KMS-11 (cell line): ENCODE results near the gene UCHL3.

Experiments used
- H2AFZ ChIP-seq: fragments of 200-600 bp; sonication (generic); 2 replicates; pipeline ENCODE4 v1.6.1; 2016; ENCODE audit warnings: antibody characterized with exemption, mixed run types, low read depth
- H3K27ac ChIP-seq: fragments of 200-600 bp; sonication (generic); 2 replicates; pipeline ENCODE4 v1.6.1; 2016; ENCODE audit warnings: mild to moderate bottlenecking, mixed run types
- H3K27me3 ChIP-seq: fragments of 200-600 bp; sonication (generic); 2 replicates; pipeline ENCODE4 v1.6.1; 2017; ENCODE audit warnings: mild to moderate bottlenecking, low read depth, mixed run types, moderate library complexity; ENCODE audit not compliant: insufficient read depth
- H3K36me3 ChIP-seq: fragments of 200-600 bp; sonication (generic); 2 replicates; pipeline ENCODE4 v1.6.1; 2017; ENCODE audit warnings: mild to moderate bottlenecking, mixed run types; ENCODE audit not compliant: insufficient read depth
- H3K4me1 ChIP-seq: fragments of 200-600 bp; sonication (generic); 2 replicates; pipeline ENCODE4 v1.6.1; 2016; ENCODE audit warnings: mild to moderate bottlenecking, low read depth, mixed run types; ENCODE audit not compliant: poor library complexity, severe bottlenecking
- H3K4me2 ChIP-seq: fragments of 200-600 bp; sonication (generic); 2 replicates; pipeline ENCODE4 v1.7.0; 2016; ENCODE audit warnings: mild to moderate bottlenecking, mixed run types
- H3K4me3 ChIP-seq: fragments of 200-600 bp; sonication (generic); IDR thresholded peaks from 2 replicates; pipeline ENCODE4 v1.6.1; 2017; ENCODE audit warnings: low read depth, low read length, mixed read lengths; ENCODE audit not compliant: insufficient read depth
- H3K79me2 ChIP-seq: fragments of 200-600 bp; sonication (generic); 2 replicates; pipeline ENCODE4 v1.6.1; 2016; ENCODE audit warnings: low read depth, mixed run types; ENCODE audit not compliant: insufficient read depth
- H3K9ac ChIP-seq: fragments of 200-600 bp; sonication (generic); 2 replicates; pipeline ENCODE4 v1.6.1; 2016; ENCODE audit warnings: mild to moderate bottlenecking, mixed run types
- H4K20me1 ChIP-seq: fragments of 200-600 bp; sonication (generic); 2 replicates; pipeline ENCODE4 v1.6.1; 2016; ENCODE audit warnings: mild to moderate bottlenecking, mixed run types; ENCODE audit not compliant: insufficient read depth
- TF ChIP-seq, protein P1 (sequence below): fragments of 200-600 bp; sonication (generic); conservative IDR thresholded peaks from 2 replicates; pipeline ENCODE4 v1.6.1; 2017; ENCODE audit warnings: low read depth, mild to moderate bottlenecking, antibody characterized with exemption, low read length, moderate library complexity, mixed read lengths

UCHL3 gene

DNA sequence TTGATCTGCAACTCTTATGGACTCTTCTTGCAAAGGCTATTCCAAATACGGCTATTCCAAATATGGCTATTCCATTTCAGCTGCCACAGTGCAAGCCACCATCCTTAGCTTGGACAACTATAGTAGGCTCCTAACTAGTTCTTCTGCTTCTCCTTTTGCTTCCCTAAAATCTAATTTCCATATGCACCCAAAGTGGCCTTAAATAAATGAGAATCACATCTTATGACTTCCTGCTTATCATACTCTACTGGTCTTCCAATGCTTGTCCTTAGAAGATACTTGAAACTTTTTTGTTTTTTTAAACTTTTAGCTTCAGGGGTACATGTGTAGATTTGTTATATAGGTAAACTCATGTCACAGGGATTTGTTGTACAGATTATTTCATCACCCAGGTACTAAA is 4.9 kb downstream of the UCHL3 start:
- Histone ChIP-seq H3K9ac (no peak overlapping the region), H4K20me1 (no peaks in the 10 kb centered on the region), H3K79me2 (peaks cover 19% of the 10 kb centered on the region; the same call in 1 of the 2 replicates), H3K36me3 (no peaks in the 10 kb centered on the region), H3K27ac (no peak overlapping the region), H3K27me3 (no peaks in the 10 kb centered on the region), H3K4me3 (no peak overlapping the region), H2AFZ (no peak overlapping the region), H3K4me2 (no peak overlapping the region), H3K4me1 (peaks cover 15% of the 10 kb centered on the region)
- TF ChIP-seq, protein P1, sequence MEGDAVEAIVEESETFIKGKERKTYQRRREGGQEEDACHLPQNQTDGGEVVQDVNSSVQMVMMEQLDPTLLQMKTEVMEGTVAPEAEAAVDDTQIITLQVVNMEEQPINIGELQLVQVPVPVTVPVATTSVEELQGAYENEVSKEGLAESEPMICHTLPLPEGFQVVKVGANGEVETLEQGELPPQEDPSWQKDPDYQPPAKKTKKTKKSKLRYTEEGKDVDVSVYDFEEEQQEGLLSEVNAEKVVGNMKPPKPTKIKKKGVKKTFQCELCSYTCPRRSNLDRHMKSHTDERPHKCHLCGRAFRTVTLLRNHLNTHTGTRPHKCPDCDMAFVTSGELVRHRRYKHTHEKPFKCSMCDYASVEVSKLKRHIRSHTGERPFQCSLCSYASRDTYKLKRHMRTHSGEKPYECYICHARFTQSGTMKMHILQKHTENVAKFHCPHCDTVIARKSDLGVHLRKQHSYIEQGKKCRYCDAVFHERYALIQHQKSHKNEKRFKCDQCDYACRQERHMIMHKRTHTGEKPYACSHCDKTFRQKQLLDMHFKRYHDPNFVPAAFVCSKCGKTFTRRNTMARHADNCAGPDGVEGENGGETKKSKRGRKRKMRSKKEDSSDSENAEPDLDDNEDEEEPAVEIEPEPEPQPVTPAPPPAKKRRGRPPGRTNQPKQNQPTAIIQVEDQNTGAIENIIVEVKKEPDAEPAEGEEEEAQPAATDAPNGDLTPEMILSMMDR, result no peak

DNA sequence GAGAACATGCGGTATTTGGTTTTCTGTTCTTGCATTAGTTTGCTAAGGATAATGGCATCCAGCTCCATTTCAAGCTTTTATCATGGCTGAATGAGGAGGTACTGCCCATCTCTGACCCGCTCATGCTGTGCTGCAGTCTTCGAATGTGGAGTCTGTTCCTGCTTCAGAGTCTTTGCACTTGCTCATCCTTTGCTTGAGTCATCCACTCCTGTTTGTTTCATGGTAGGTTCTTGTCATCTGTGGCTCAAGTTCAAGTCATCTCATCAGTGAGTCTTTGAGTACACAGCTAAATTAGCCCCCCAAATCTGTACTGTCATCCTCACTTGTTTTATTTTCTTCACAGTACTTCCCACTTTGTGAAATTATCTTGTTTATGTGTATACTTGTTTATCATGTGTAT is 5.4 kb downstream of the UCHL3 start:
- H3K36me3 ChIP-seq, result no peaks in the 10 kb centered on the region
- no peak overlapping the region for H3K27ac ChIP-seq
- H4K20me1 ChIP-seq, result no peaks in the 10 kb centered on the region
- no peak overlapping the region for H3K9ac ChIP-seq
- H2AFZ ChIP-seq, result no peak overlapping the region
- H3K4me3 ChIP-seq, result no peak overlapping the region
- peaks cover 15% of the 10 kb centered on the region for H3K4me1 ChIP-seq
- no peaks in the 10 kb centered on the region for H3K27me3 ChIP-seq
- peaks cover 17% of the 10 kb centered on the region; the same call in 1 of the 2 replicates for H3K79me2 ChIP-seq
- no peak overlapping the region for H3K4me2 ChIP-seq
- TF ChIP-seq, protein P1, result no peak

DNA sequence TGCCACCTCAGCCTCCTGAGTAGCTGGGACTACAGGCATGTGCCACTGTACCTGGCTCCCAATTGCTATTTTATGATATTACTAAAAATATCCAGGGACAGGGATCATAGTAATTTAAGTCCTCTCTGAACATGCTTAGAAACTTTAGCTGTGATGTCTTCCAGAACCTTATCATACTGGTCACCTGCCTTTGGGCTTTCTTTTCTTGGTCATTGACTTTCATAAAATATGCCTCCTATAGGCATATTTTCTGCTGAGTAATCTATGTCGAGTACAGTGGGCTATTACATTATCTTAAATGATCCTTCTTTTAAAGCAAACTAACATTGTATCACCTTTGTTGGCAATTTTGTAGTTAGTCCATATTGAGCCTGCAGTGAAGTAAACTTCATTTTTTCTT is 6.2 kb downstream of the UCHL3 start:
- H3K36me3 ChIP-seq, result no peaks in the 10 kb centered on the region
- no peak overlapping the region for H2AFZ ChIP-seq
- no peaks in the 10 kb centered on the region for H4K20me1 ChIP-seq
- H3K79me2 ChIP-seq, result peaks cover 9% of the 10 kb centered on the region; the same call in 1 of the 2 replicates
- H3K4me3 ChIP-seq, result no peak overlapping the region
- no peaks in the 10 kb centered on the region for H3K27me3 ChIP-seq
- TF ChIP-seq, protein P1, result no peak
- peaks cover 11% of the 10 kb centered on the region for H3K4me1 ChIP-seq
- no peak overlapping the region for H3K27ac ChIP-seq
- no peak overlapping the region for H3K4me2 ChIP-seq
- no peak overlapping the region for H3K9ac ChIP-seq

GRCh38 chr13:75556961-75557360 is 7.4 kb downstream of the UCHL3 start:
- Histone ChIP-seq H2AFZ (no peak overlapping the region), H3K79me2 (peaks cover 4% of the 10 kb centered on the region; the same call in 1 of the 2 replicates), H3K27me3 (no peaks in the 10 kb centered on the region), H3K36me3 (no peaks in the 10 kb centered on the region), H4K20me1 (no peaks in the 10 kb centered on the region), H3K27ac (no peak overlapping the region), H3K4me2 (no peak overlapping the region), H3K4me3 (no peak overlapping the region), H3K4me1 (peaks cover 1% of the 10 kb centered on the region), H3K9ac (no peak overlapping the region)
- TF ChIP-seq, protein P1, result no peak
